Regular cardiac myocyte (primary cell): ENCODE results near the gene SHISA8. TPM values are rescaled to one million over a fixed set of nuclear protein-coding genes. Genes with fewer than 3 reads are reported as not detected.

ENCODE experiments used
- total RNA-seq: library from RNA; depleted of rRNA; stranded (reverse); fragments of >200 nt; gene quantifications from 2 replicates; pipeline ENCODE4 v1.2.3, GENCODE V29; 2014

The SHISA8 gene
- not detected in 2 replicates for total RNA-seq

GRCh38 chr22:41915035-41915785 lies at the start of gene SHISA8:
Gene SHISA8 (minus strand): TSS chr22:41915074. CDS start chr22:41914667, 407 bp downstream.

GRCh38 chr22:41951898-41952474 lies 37.1 kb upstream of the SHISA8 start, which contains the start of gene SMIM45:
Gene SMIM45 (plus strand): TSS chr22:41952150.

GRCh38 chr22:41946629-41947423 lies 32.0 kb upstream of the SHISA8 start, which contains the start of gene CENPM:
Gene CENPM (minus strand): TSS chr22:41947152. CDS start chr22:41947076, 76 bp downstream.

Other genes starting within 250 kb of the SHISA8 start
- 69.9 and 127 TPM in 2 replicates for gene SNU13, start 226.2 kb downstream of the SHISA8 start, total RNA-seq
- 0.96 and 1.7 TPM in 2 replicates for gene MEI1, start 215.6 kb downstream of the SHISA8 start, total RNA-seq
- 7.9 and 11.3 TPM in 2 replicates for gene CCDC134, start 114.4 kb downstream of the SHISA8 start, total RNA-seq
- 23.4 and 33.0 TPM in 2 replicates for gene SREBF2, start 82.0 kb downstream of the SHISA8 start, total RNA-seq
- under 0.01 TPM in 1 of 2 replicates, not detected in the other for gene TNFRSF13C, start 11.7 kb upstream of the SHISA8 start, total RNA-seq
- 3.4 and 30.1 TPM in 2 replicates for gene CENPM, start 32.1 kb upstream of the SHISA8 start, total RNA-seq
- under 0.01 TPM in 1 of 2 replicates, not detected in the other for gene SEPTIN3, start 54.4 kb upstream of the SHISA8 start, total RNA-seq
- gene WBP2NL, start 83.7 kb upstream of the SHISA8 start, total RNA-seq: 0.19 and 0.56 TPM in 2 replicates
- 22.0 and 27.1 TPM in 2 replicates for gene NAGA, start 155.7 kb upstream of the SHISA8 start, total RNA-seq
- gene PHETA2, start 159.2 kb upstream of the SHISA8 start, total RNA-seq: 16.5 and 17.5 TPM in 2 replicates
- 2.0 and 3.3 TPM in 2 replicates for gene SMDT1, start 164.6 kb upstream of the SHISA8 start, total RNA-seq
- 31.3 and 47.7 TPM in 2 replicates for gene NDUFA6, start 175.7 kb upstream of the SHISA8 start, total RNA-seq
- gene CYP2D6, start 215.7 kb upstream of the SHISA8 start, total RNA-seq: under 0.01 and 0.56 TPM in 2 replicates